Activated naive CD8-positive, alpha-beta T cell treated with anti-CD3 and anti-CD28 coated beads, Interleukin-2, amount 50 U/mL, for 24 hours (primary cell): ENCODE results near the gene EIF2D.

ENCODE experiments used
- ATAC-seq: fragments of 150-1000 bp; cut with Tn5 transposase; one replicate; pipeline ENCODE4 v1.10.0; 2021
- DNase-seq: peaks from one replicate; pipeline ENCODE4 v3.0.0; 2021
- H3K27ac Mint-ChIP-seq: one replicate; pipeline ENCODE4 v1.8.0; 2021; ENCODE audit warnings: mild to moderate bottlenecking, mixed read lengths
- H3K27me3 Mint-ChIP-seq: one replicate; pipeline ENCODE4 v1.8.0; 2021; ENCODE audit warnings: mixed read lengths
- H3K36me3 Mint-ChIP-seq: one replicate; pipeline ENCODE4 v1.8.0; 2021; ENCODE audit warnings: low read depth, mixed read lengths
- H3K4me1 Mint-ChIP-seq: one replicate; pipeline ENCODE4 v1.8.0; 2021; ENCODE audit warnings: mixed read lengths
- H3K4me3 Mint-ChIP-seq: one replicate; pipeline ENCODE4 v1.8.0; 2021; ENCODE audit warnings: mild to moderate bottlenecking, moderate library complexity, mixed read lengths
- H3K9me3 Mint-ChIP-seq: one replicate; pipeline ENCODE4 v1.8.0; 2021; ENCODE audit warnings: mixed read lengths

The EIF2D gene

GRCh38 chr1:206608108-206608698 lies 4.1 kb downstream of the EIF2D start:
- H3K27ac Mint-ChIP-seq, result peak overlapping the region; percentile 93
- no peaks in the 10 kb centered on the region for H3K27me3 Mint-ChIP-seq
- H3K36me3 Mint-ChIP-seq, result peaks cover 73% of the 10 kb centered on the region
- H3K4me3 Mint-ChIP-seq, result peak overlapping the region; percentile 75
- no peaks in the 10 kb centered on the region for H3K9me3 Mint-ChIP-seq
- no peak for ATAC-seq
- peak; percentile 71 for DNase-seq
- peaks cover 57% of the 10 kb centered on the region for H3K4me1 Mint-ChIP-seq

- no peak for DNase-seq
Observed at GRCh38 chr1:206606867-206607266, 5.4 kb downstream of the EIF2D start.

GRCh38 chr1:206604861-206605260 lies 7.4 kb downstream of the EIF2D start:
- H3K36me3 Mint-ChIP-seq, result peaks cover 76% of the 10 kb centered on the region
- ATAC-seq (no peak), DNase-seq (no peak)
- H3K9me3 Mint-ChIP-seq, result no peaks in the 10 kb centered on the region
- no peak overlapping the region for H3K4me3 Mint-ChIP-seq
- H3K27ac Mint-ChIP-seq, result no peak overlapping the region
- peaks cover 35% of the 10 kb centered on the region for H3K4me1 Mint-ChIP-seq
- no peaks in the 10 kb centered on the region for H3K27me3 Mint-ChIP-seq

More at GRCh38 chr1:206606867-206607266, 5.4 kb downstream of the EIF2D start:
- Mint-ChIP-seq H3K27me3 (no peaks in the 10 kb centered on the region), H3K9me3 (no peaks in the 10 kb centered on the region), H3K4me1 (peaks cover 55% of the 10 kb centered on the region), H3K36me3 (peaks cover 82% of the 10 kb centered on the region), H3K4me3 (no peak overlapping the region), H3K27ac (peak overlapping the region; percentile 36)
- ATAC-seq, result no peak

- peaks cover 70% of the 10 kb centered on the region for H3K36me3 Mint-ChIP-seq
- no peak overlapping the region for H3K27ac Mint-ChIP-seq
- no peaks in the 10 kb centered on the region for H3K9me3 Mint-ChIP-seq
- no peaks in the 10 kb centered on the region for H3K4me1 Mint-ChIP-seq
- H3K27me3 Mint-ChIP-seq, result no peaks in the 10 kb centered on the region
- H3K4me3 Mint-ChIP-seq, result no peak overlapping the region
- ATAC-seq (no peak), DNase-seq (no peak)
Observed at GRCh38 chr1:206600527-206600926, 11.7 kb downstream of the EIF2D start.

GRCh38 chr1:206596319-206596666 lies 16.0 kb downstream of the EIF2D start:
- peaks cover 14% of the 10 kb centered on the region for H3K4me1 Mint-ChIP-seq
- peaks cover 71% of the 10 kb centered on the region for H3K36me3 Mint-ChIP-seq
- H3K4me3 Mint-ChIP-seq, result no peak overlapping the region
- no peaks in the 10 kb centered on the region for H3K9me3 Mint-ChIP-seq
- ATAC-seq (no peak), DNase-seq (no peak)
- no peaks in the 10 kb centered on the region for H3K27me3 Mint-ChIP-seq
- H3K27ac Mint-ChIP-seq, result no peak overlapping the region

- DNase-seq (no peak), ATAC-seq (no peak)
- Mint-ChIP-seq H3K4me1 (peaks cover 20% of the 10 kb centered on the region), H3K27ac (peak overlapping the region; percentile 16), H3K9me3 (no peaks in the 10 kb centered on the region), H3K27me3 (no peaks in the 10 kb centered on the region), H3K4me3 (no peak overlapping the region), H3K36me3 (peaks cover 72% of the 10 kb centered on the region)
Observed at GRCh38 chr1:206595581-206596318, 16.5 kb downstream of the EIF2D start.

- H3K4me3 Mint-ChIP-seq, result no peak overlapping the region
- no peaks in the 10 kb centered on the region for H3K27me3 Mint-ChIP-seq
- H3K9me3 Mint-ChIP-seq, result no peaks in the 10 kb centered on the region
- peak overlapping the region; percentile 55 for H3K27ac Mint-ChIP-seq
- ATAC-seq, result no peak
- peaks cover 75% of the 10 kb centered on the region for H3K36me3 Mint-ChIP-seq
- H3K4me1 Mint-ChIP-seq, result peaks cover 43% of the 10 kb centered on the region
- DNase-seq, result no peak
Observed at GRCh38 chr1:206593351-206593925, 18.8 kb downstream of the EIF2D start.

GRCh38 chr1:206591696-206592095 lies 20.6 kb downstream of the EIF2D start:
- Mint-ChIP-seq H3K4me3 (no peak overlapping the region), H3K9me3 (no peaks in the 10 kb centered on the region), H3K4me1 (peaks cover 59% of the 10 kb centered on the region), H3K27ac (peak overlapping the region; percentile 96), H3K27me3 (no peaks in the 10 kb centered on the region), H3K36me3 (peaks cover 80% of the 10 kb centered on the region)
- DNase-seq, result no peak
- no peak for ATAC-seq

- Mint-ChIP-seq H3K4me3 (peak overlapping the region; percentile 56), H3K9me3 (no peaks in the 10 kb centered on the region), H3K27me3 (no peaks in the 10 kb centered on the region), H3K4me1 (peaks cover 64% of the 10 kb centered on the region), H3K36me3 (peaks cover 80% of the 10 kb centered on the region), H3K27ac (peak overlapping the region; percentile 96)
- ATAC-seq (no peak), DNase-seq (no peak)
Observed at GRCh38 chr1:206591226-206591625, 21.0 kb downstream of the EIF2D start.

- no peaks in the 10 kb centered on the region for H3K9me3 Mint-ChIP-seq
- DNase-seq (peak; percentile 59), ATAC-seq (peak; percentile 97)
- no peaks in the 10 kb centered on the region for H3K27me3 Mint-ChIP-seq
- H3K36me3 Mint-ChIP-seq, result peaks cover 79% of the 10 kb centered on the region
- peaks cover 72% of the 10 kb centered on the region for H3K4me1 Mint-ChIP-seq
- H3K27ac Mint-ChIP-seq, result peak overlapping the region; percentile 96
- peak overlapping the region; percentile 56 for H3K4me3 Mint-ChIP-seq
Observed at GRCh38 chr1:206590025-206590758, 22.1 kb downstream of the EIF2D start.

- ATAC-seq (no peak), DNase-seq (no peak)
- Mint-ChIP-seq H3K36me3 (peaks cover 79% of the 10 kb centered on the region), H3K9me3 (no peaks in the 10 kb centered on the region), H3K27me3 (no peaks in the 10 kb centered on the region), H3K27ac (peak overlapping the region; percentile 96), H3K4me3 (peak overlapping the region; percentile 52), H3K4me1 (peaks cover 80% of the 10 kb centered on the region)
Observed at GRCh38 chr1:206589206-206589605, 23.1 kb downstream of the EIF2D start.

- peaks cover 87% of the 10 kb centered on the region for H3K4me1 Mint-ChIP-seq
- no peak for ATAC-seq
- peak overlapping the region; percentile 9 for H3K4me3 Mint-ChIP-seq
- H3K27ac Mint-ChIP-seq, result peak overlapping the region; percentile 96
- DNase-seq, result no peak
- peaks cover 81% of the 10 kb centered on the region for H3K36me3 Mint-ChIP-seq
- no peaks in the 10 kb centered on the region for H3K27me3 Mint-ChIP-seq
- H3K9me3 Mint-ChIP-seq, result no peaks in the 10 kb centered on the region
Observed at GRCh38 chr1:206588492-206588891, 23.8 kb downstream of the EIF2D start.

GRCh38 chr1:206587904-206588303 lies 24.4 kb downstream of the EIF2D start:
- Mint-ChIP-seq H3K4me1 (peaks cover 93% of the 10 kb centered on the region), H3K4me3 (no peak overlapping the region), H3K36me3 (peaks cover 84% of the 10 kb centered on the region), H3K27ac (peak overlapping the region; percentile 96), H3K27me3 (no peaks in the 10 kb centered on the region), H3K9me3 (no peaks in the 10 kb centered on the region)
- DNase-seq, result no peak
- ATAC-seq, result no peak

GRCh38 chr1:206586501-206587445 lies 25.5 kb downstream of the EIF2D start:
- Mint-ChIP-seq H3K9me3 (no peaks in the 10 kb centered on the region), H3K4me1 (peaks cover 94% of the 10 kb centered on the region), H3K36me3 (peaks cover 81% of the 10 kb centered on the region), H3K27me3 (no peaks in the 10 kb centered on the region), H3K4me3 (no peak overlapping the region), H3K27ac (peak overlapping the region; percentile 96)
- ATAC-seq (no peak), DNase-seq (no peak)
